K562 (cell line): Measurements from ENCODE around the gene EIF1.

Experiments
- CHD4 ChIP-seq: fragments of 200-600 bp; sonication (generic); IDR thresholded peaks from 3 replicates; pipeline ENCODE4 v1.6.1; 2012; ENCODE audit warnings: low read depth, mild to moderate bottlenecking, mixed read lengths, low read length, inconsistent platforms; ENCODE audit not compliant: insufficient read depth, insufficient replicate concordance, poor library complexity, severe bottlenecking
- ZBTB43 ChIP-seq: sonication (generic); formaldehyde crosslinking; IDR thresholded peaks from 2 replicates; pipeline ENCODE4 v1.8.0; 2023; ENCODE audit warnings: mild to moderate bottlenecking, missing genetic modification reagents

- TF ChIP-seq ZBTB43 (CRISPR knock-in tag) (no peak), CHD4 (no peak)
Measured at GRCh38 chr17:41711669-41712400, 23.1 kb downstream of the EIF1 start, which contains the start of gene GAST.
